GM23248 (cell line): ENCODE data around the gene AQP10. TPM values are rescaled to one million over a fixed set of nuclear protein-coding genes. Genes with fewer than 3 reads are reported as not detected.

Experiments used
- DNase-seq: peaks from one replicate; pipeline ENCODE4 v3.0.0-alpha.2; 2015
- H2AFZ ChIP-seq: fragments of 200-600 bp; sonication (generic); 2 replicates; pipeline ENCODE4 v1.6.1; 2016; ENCODE audit warnings: antibody characterized with exemption
- H3F3A ChIP-seq: fragments of 200-600 bp; sonication (generic); 2 replicates; pipeline ENCODE4 v1.6.1; 2016; ENCODE audit warnings: mild to moderate bottlenecking, antibody characterized with exemption, mixed run types; ENCODE audit not compliant: insufficient read depth
- H3K27ac ChIP-seq: fragments of 200-600 bp; sonication (generic); 2 replicates; pipeline ENCODE4 v1.5.1; 2016; ENCODE audit warnings: mild to moderate bottlenecking
- H3K27me3 ChIP-seq: fragments of 200-600 bp; sonication (generic); replicated peaks from 2 replicates; pipeline ENCODE4 v1.6.1; 2016; ENCODE audit warnings: mild to moderate bottlenecking; ENCODE audit not compliant: insufficient read depth
- H3K36me3 ChIP-seq: fragments of 200-600 bp; sonication (generic); 2 replicates; pipeline ENCODE4 v1.6.1; 2016; ENCODE audit warnings: low read depth, mild to moderate bottlenecking
- H3K4me1 ChIP-seq: fragments of 200-600 bp; sonication (generic); 2 replicates; pipeline ENCODE4 v1.6.1; 2016; ENCODE audit warnings: mild to moderate bottlenecking; ENCODE audit not compliant: insufficient read depth
- H3K4me2 ChIP-seq: fragments of 200-600 bp; sonication (generic); one replicate; pipeline ENCODE4 v1.6.1; 2016; ENCODE audit warnings: mild to moderate bottlenecking; ENCODE audit not compliant: unreplicated experiment
- H3K4me3 ChIP-seq: fragments of 200-600 bp; sonication (generic); 2 replicates; pipeline ENCODE4 v1.5.1; 2016; ENCODE audit warnings: mild to moderate bottlenecking
- H3K79me2 ChIP-seq: fragments of 200-600 bp; sonication (generic); 2 replicates; pipeline ENCODE4 v1.6.1; 2016; ENCODE audit warnings: mild to moderate bottlenecking; ENCODE audit not compliant: insufficient read depth
- H3K9ac ChIP-seq: fragments of 200-600 bp; sonication (generic); 2 replicates; pipeline ENCODE4 v1.6.1; 2016; ENCODE audit warnings: mild to moderate bottlenecking
- H3K9me2 ChIP-seq: fragments of 200-600 bp; sonication (generic); 2 replicates; pipeline ENCODE4 v1.6.1; 2016; ENCODE audit warnings: mixed run types, mild to moderate bottlenecking, moderate library complexity; ENCODE audit not compliant: insufficient read depth
- H3K9me3 ChIP-seq: fragments of 200-600 bp; sonication (generic); one replicate; pipeline ENCODE4 v1.6.1; 2017; ENCODE audit warnings: low read depth
- H4K20me1 ChIP-seq: fragments of 200-600 bp; sonication (generic); 2 replicates; pipeline ENCODE4 v1.6.0; 2016; ENCODE audit not compliant: insufficient read depth
- EZH2 ChIP-seq: fragments of 200-600 bp; sonication (generic); IDR thresholded peaks from 2 replicates; pipeline ENCODE4 v1.6.1; 2018; ENCODE audit warnings: antibody characterized with exemption, mild to moderate bottlenecking; ENCODE audit not compliant: insufficient read depth, poor library complexity, severe bottlenecking
- EZH2phosphoT487 ChIP-seq: fragments of 200-600 bp; sonication (generic); IDR thresholded peaks from 2 replicates; pipeline ENCODE4 v1.6.1; 2018; ENCODE audit warnings: antibody characterized with exemption, moderate library complexity, mild to moderate bottlenecking, low read depth; ENCODE audit not compliant: insufficient read depth
- WGBS, 2 experiments: methylation state at CpG; one replicate each; pipeline ENCODE4 v1.1.6; 2015 to 2017; ENCODE audit warnings: low lambda C conversion rate in 2 of 2, low coverage in 1 of 2; ENCODE audit errors: missing lambda C conversion rate in 2 of 2; 5-methylcytosine and 5-hydroxymethylcytosine counted together
- in situ Hi-C: fragments of 300-500 bp; cut with MboI; formaldehyde crosslinking; loops from 2 replicates; pipeline ENCODE4 v1.15.0; 2020
- polyA plus RNA-seq: library from polyadenylated mRNA; unstranded; fragments of >200 nt; fragmentation: Nextera tagmentation; extraction: Ambion mirVana; gene quantifications from 2 replicates; pipeline ENCODE4 v1.2.1, GENCODE V29; 2016
- total RNA-seq: library from RNA; depleted of rRNA; stranded (reverse); fragments of >200 nt; shearing (Covaris generic); gene quantifications from 2 replicates; pipeline ENCODE4 v1.2.3, GENCODE V29; 2014

AQP10 gene
- total and polyA plus RNA-seq, 2 experiments from 2014 or later, result not detected

- Histone ChIP-seq H3K27me3 (no peaks in the 10 kb centered on the region), H3K9ac (peak overlapping the region; percentile 98; the same call in 1 of the 2 replicates), H3K27ac (peak overlapping the region; percentile 100; the same call in 1 of the 2 replicates), H3K79me2 (peaks cover 47% of the 10 kb centered on the region), H3K4me1 (peaks cover 25% of the 10 kb centered on the region), H3K4me3 (peak overlapping the region; percentile 63; the same call in 1 of the 2 replicates), H3K4me2 (peak overlapping the region; percentile 78), H3K9me2 (no peaks in the 10 kb centered on the region), H3K9me3 (no peaks in the 10 kb centered on the region), H2AFZ (no peak overlapping the region), H3F3A (peaks cover 29% of the 10 kb centered on the region), H3K36me3 (peaks cover 26% of the 10 kb centered on the region), H4K20me1 (0 out of 2 replicates have a peak, but pooled peaks cover 4% of the 10 kb centered on the region)
- 87 to 88% methylated on average over 7 of the region's 7 CpGs for WGBS, 2 experiments
- DNase-seq, result peak; percentile 38
- in situ Hi-C loops, result no loop called here
- TF ChIP-seq EZH2, result no peak
Measured at GRCh38 chr1:154329551-154330131, 8.7 kb downstream of the AQP10 start.

GRCh38 chr1:154330669-154331068 lies 9.8 kb downstream of the AQP10 start:
- no peak for DNase-seq
- H4K20me1 ChIP-seq, result 0 out of 2 replicates have a peak, but pooled peaks cover 4% of the 10 kb centered on the region
- no peaks in the 10 kb centered on the region for H3K27me3 ChIP-seq
- peaks cover 35% of the 10 kb centered on the region for H3K36me3 ChIP-seq
- no peak overlapping the region for H3K9ac ChIP-seq
- no peak overlapping the region for H3K27ac ChIP-seq
- H2AFZ ChIP-seq, result no peak overlapping the region
- in situ Hi-C loops, result no loop called here
- no peaks in the 10 kb centered on the region for H3K9me3 ChIP-seq
- peaks cover 29% of the 10 kb centered on the region for H3K4me1 ChIP-seq
- H3K9me2 ChIP-seq, result no peaks in the 10 kb centered on the region
- no peak for TF ChIP-seq EZH2
- no peak for TF ChIP-seq EZH2phosphoT487
- peaks cover 33% of the 10 kb centered on the region for H3F3A ChIP-seq
- no peak overlapping the region for H3K4me2 ChIP-seq
- no peak overlapping the region for H3K4me3 ChIP-seq
- peaks cover 53% of the 10 kb centered on the region for H3K79me2 ChIP-seq

GRCh38 chr1:154334079-154335024 lies 13.5 kb downstream of the AQP10 start:
- in situ Hi-C loops, result no loop called here
- Histone ChIP-seq H2AFZ (peak overlapping the region; percentile 56), H3K9me2 (no peaks in the 10 kb centered on the region), H3F3A (peaks cover 49% of the 10 kb centered on the region), H3K4me2 (peak overlapping the region; percentile 64), H3K79me2 (peaks cover 58% of the 10 kb centered on the region), H3K36me3 (peaks cover 68% of the 10 kb centered on the region), H4K20me1 (peaks cover 4% of the 10 kb centered on the region; the same call in 1 of the 2 replicates), H3K9ac (peak overlapping the region; percentile 58), H3K4me3 (no peak overlapping the region), H3K9me3 (no peaks in the 10 kb centered on the region), H3K27ac (peak overlapping the region; percentile 77), H3K27me3 (no peaks in the 10 kb centered on the region), H3K4me1 (peaks cover 13% of the 10 kb centered on the region)
- DNase-seq, result peak; percentile 47
- TF ChIP-seq EZH2 (no peak), EZH2phosphoT487 (no peak)
- WGBS, 2 experiments, result 56 to 59% methylated on average over 13 of the region's 13 CpGs

- peak; percentile 93 for DNase-seq
- no peaks in the 10 kb centered on the region for H3K27me3 ChIP-seq
- H3K9me3 ChIP-seq, result no peaks in the 10 kb centered on the region
- H3K9me2 ChIP-seq, result no peaks in the 10 kb centered on the region
- H3K27ac ChIP-seq, result peak overlapping the region; percentile 77
- H3K79me2 ChIP-seq, result peaks cover 50% of the 10 kb centered on the region
- in situ Hi-C loops, result no loop called here
- peaks cover 12% of the 10 kb centered on the region for H3K4me1 ChIP-seq
- H3K9ac ChIP-seq, result peak overlapping the region; percentile 58
- no peak overlapping the region for H3K4me3 ChIP-seq
- peaks cover 72% of the 10 kb centered on the region for H3K36me3 ChIP-seq
- WGBS, 2 experiments, result 34 to 36% methylated on average over 11 of the region's 11 CpGs
- peaks cover 49% of the 10 kb centered on the region for H3F3A ChIP-seq
- peak overlapping the region; percentile 56 for H2AFZ ChIP-seq
- H3K4me2 ChIP-seq, result peak overlapping the region; percentile 64
- H4K20me1 ChIP-seq, result no peaks in the 10 kb centered on the region; the same call in 1 of the 2 replicates
- no peak for TF ChIP-seq EZH2
- TF ChIP-seq EZH2phosphoT487, result no peak
Measured at GRCh38 chr1:154335025-154335714, 14.3 kb downstream of the AQP10 start.
